HEK293 (cell line): ENCODE results near the gene DNMT3A.

Source experiments
- CTCF ChIP-seq: fragments of 450-650 bp; formaldehyde crosslinking; IDR thresholded peaks from 2 replicates; pipeline ENCODE4 v1.5.1; 2016; ENCODE audit warnings: missing biosample characterization, missing genetic modification characterization
- PRDM4 ChIP-seq: fragments of 450-650 bp; formaldehyde crosslinking; IDR thresholded peaks from 2 replicates; pipeline ENCODE4 v1.5.1; 2017; ENCODE audit warnings: missing biosample characterization, missing genetic modification characterization
- REST ChIP-seq: fragments of 450-650 bp; formaldehyde crosslinking; IDR thresholded peaks from 2 replicates; pipeline ENCODE4 v1.5.1; 2016; ENCODE audit warnings: missing biosample characterization, missing genetic modification characterization
- SP2 ChIP-seq: fragments of 450-650 bp; formaldehyde crosslinking; IDR thresholded peaks from 2 replicates; pipeline ENCODE4 v1.5.1; 2016; ENCODE audit warnings: missing biosample characterization, missing genetic modification characterization
- ZBTB1 ChIP-seq: fragments of 450-650 bp; formaldehyde crosslinking; IDR thresholded peaks from 2 replicates; pipeline ENCODE4 v1.5.1; 2016; ENCODE audit warnings: missing biosample characterization, missing genetic modification characterization
- ZBTB11 ChIP-seq: fragments of 450-650 bp; formaldehyde crosslinking; conservative IDR thresholded peaks from 2 replicates; pipeline ENCODE4 v1.5.1; 2016; ENCODE audit warnings: low read depth, missing biosample characterization, missing genetic modification characterization
- ZBTB17 ChIP-seq: fragments of 450-650 bp; formaldehyde crosslinking; IDR thresholded peaks from 2 replicates; pipeline ENCODE4 v1.5.1; 2016; ENCODE audit warnings: missing biosample characterization, missing genetic modification characterization
- ZBTB49 ChIP-seq: fragments of 450-650 bp; formaldehyde crosslinking; IDR thresholded peaks from 2 replicates; pipeline ENCODE4 v1.5.1; 2016; ENCODE audit warnings: missing biosample characterization, missing genetic modification characterization, low read depth
- ZNF214 ChIP-seq: fragments of 450-650 bp; formaldehyde crosslinking; IDR thresholded peaks from 2 replicates; pipeline ENCODE4 v1.5.1; 2017; ENCODE audit warnings: missing biosample characterization, mild to moderate bottlenecking, missing genetic modification characterization, borderline replicate concordance
- ZNF544 ChIP-seq: fragments of 450-650 bp; formaldehyde crosslinking; IDR thresholded peaks from 2 replicates; pipeline ENCODE4 v1.5.0; 2017; ENCODE audit warnings: missing biosample characterization, missing genetic modification characterization
- ZNF670 ChIP-seq: fragments of 450-650 bp; formaldehyde crosslinking; IDR thresholded peaks from 2 replicates; pipeline ENCODE4 v1.5.1; 2016; ENCODE audit warnings: missing biosample characterization, missing genetic modification characterization, low read depth
- ZNF792 ChIP-seq: fragments of 450-650 bp; formaldehyde crosslinking; IDR thresholded peaks from 2 replicates; pipeline ENCODE4 v1.5.1; 2016; ENCODE audit warnings: missing biosample characterization, missing genetic modification characterization

GRCh38 chr2:25262288-25262687 is 79.4 kb downstream of the DNMT3A start:
- TF ChIP-seq ZBTB1 (tag by site-specific recombination), result no peak
- TF ChIP-seq CTCF, result no peak
- no peak for TF ChIP-seq SP2 (tag by site-specific recombination)
- no peak for TF ChIP-seq ZNF544 (tag by site-specific recombination)
- no peak for TF ChIP-seq ZNF214 (tag by site-specific recombination)
- TF ChIP-seq ZBTB11 (tag by site-specific recombination), result no peak
- TF ChIP-seq ZBTB49 (tag by site-specific recombination), result no peak
- TF ChIP-seq ZNF670 (tag by site-specific recombination), result no peak
- TF ChIP-seq ZNF792 (tag by site-specific recombination), result no peak
- no peak for TF ChIP-seq PRDM4
- no peak for TF ChIP-seq ZBTB17 (tag by site-specific recombination)
- no peak for TF ChIP-seq REST (tag by site-specific recombination)
